ENCODE data around the gene COL1A2. TPM values are rescaled to one million over a fixed set of nuclear protein-coding genes. Genes with fewer than 3 reads are reported as not detected.

The COL1A2 gene
- total RNA-seq, 1 donor, result 4,453 TPM

GRCh38 chr7:94388540-94388939 is 6.2 kb upstream of the COL1A2 start:
- DNase-seq (ENCODE audit: low read depth), result no peak
- H3K4me3 ChIP-seq (ENCODE audit: low read depth, low read length), result no peak overlapping the region
- TF ChIP-seq, protein P1, sequence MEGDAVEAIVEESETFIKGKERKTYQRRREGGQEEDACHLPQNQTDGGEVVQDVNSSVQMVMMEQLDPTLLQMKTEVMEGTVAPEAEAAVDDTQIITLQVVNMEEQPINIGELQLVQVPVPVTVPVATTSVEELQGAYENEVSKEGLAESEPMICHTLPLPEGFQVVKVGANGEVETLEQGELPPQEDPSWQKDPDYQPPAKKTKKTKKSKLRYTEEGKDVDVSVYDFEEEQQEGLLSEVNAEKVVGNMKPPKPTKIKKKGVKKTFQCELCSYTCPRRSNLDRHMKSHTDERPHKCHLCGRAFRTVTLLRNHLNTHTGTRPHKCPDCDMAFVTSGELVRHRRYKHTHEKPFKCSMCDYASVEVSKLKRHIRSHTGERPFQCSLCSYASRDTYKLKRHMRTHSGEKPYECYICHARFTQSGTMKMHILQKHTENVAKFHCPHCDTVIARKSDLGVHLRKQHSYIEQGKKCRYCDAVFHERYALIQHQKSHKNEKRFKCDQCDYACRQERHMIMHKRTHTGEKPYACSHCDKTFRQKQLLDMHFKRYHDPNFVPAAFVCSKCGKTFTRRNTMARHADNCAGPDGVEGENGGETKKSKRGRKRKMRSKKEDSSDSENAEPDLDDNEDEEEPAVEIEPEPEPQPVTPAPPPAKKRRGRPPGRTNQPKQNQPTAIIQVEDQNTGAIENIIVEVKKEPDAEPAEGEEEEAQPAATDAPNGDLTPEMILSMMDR (IDR thresholded peaks at IDR 0.05; ENCODE audit: insufficient read depth, low read length), result no peak

DNA sequence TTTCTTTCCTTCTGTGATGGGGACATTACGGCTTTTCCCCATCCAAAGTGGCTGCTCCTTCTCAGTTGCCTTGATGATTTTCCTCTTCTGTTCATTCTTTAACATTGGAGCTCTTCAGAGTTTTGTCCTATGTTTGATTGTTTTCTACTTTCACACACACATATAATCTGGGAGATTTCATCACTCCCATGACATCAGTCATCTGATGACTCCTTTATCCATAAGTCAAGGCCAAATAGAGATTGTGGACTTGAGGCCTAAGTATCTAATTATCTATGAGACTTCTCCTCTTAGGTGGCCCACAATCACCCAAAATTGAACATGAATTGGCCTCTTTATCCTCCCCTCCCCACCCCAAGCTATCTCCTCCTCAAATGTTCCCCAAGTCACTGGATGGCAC is 5.3 kb upstream of the COL1A2 start:
- DNase-seq (ENCODE audit: low read depth), result peak; percentile 57

DNA sequence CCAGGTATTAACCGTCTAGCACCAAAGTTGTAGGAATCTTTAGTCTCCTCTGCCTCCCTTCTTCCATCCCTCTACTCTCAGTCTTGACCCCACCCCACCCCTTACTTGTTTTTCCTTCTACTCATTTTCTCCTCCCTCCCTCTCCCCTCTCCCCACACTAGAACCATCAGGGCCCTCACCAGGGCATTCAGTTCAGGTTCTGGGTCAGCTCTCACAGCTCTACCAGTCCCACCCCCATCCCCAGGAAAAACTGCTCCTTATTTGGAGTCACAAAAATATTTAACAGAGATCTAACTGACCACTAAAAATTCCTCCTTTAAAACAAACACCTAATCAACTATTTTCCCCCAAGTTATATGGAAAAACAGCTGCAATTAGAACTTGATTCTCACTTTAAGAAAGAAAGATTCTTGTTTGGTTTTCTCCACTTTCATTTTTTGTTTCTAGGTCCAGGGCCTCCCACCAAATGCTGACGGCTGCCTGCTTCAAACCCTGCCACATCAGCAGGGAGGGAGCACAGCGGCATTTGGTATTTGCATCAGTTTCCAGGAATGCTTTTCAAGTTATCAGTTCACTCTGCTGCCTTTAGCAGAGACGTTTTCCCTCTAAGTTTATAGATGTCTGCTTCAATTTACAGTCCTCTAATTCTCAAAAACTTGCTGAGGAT is 2.8 kb upstream of the COL1A2 start:
- peak; percentile 93 for DNase-seq (ENCODE audit: low read depth)
- peak overlapping the region; percentile 47 for H3K4me3 ChIP-seq (ENCODE audit: low read depth, low read length)
- TF ChIP-seq, protein P1 (IDR thresholded peaks at IDR 0.05; ENCODE audit: insufficient read depth, low read length), result no peak

More for the DNA sequence above, 5.3 kb upstream of the COL1A2 start:
- no peak overlapping the region for H3K4me3 ChIP-seq (ENCODE audit: low read depth, low read length)
- TF ChIP-seq, protein P1 (IDR thresholded peaks at IDR 0.05; ENCODE audit: insufficient read depth, low read length), result no peak

GRCh38 chr7:94392393-94392786 is 2.3 kb upstream of the COL1A2 start:
- TF ChIP-seq, protein P1 (IDR thresholded peaks at IDR 0.05; ENCODE audit: insufficient read depth, low read length), result no peak
- DNase-seq (ENCODE audit: low read depth), result peak; percentile 51
- H3K4me3 ChIP-seq (ENCODE audit: low read depth, low read length), result peak overlapping the region; percentile 47

GRCh38 chr7:94393246-94394108 is 1.2 kb upstream of the COL1A2 start:
- H3K4me3 ChIP-seq (ENCODE audit: low read depth, low read length), result peak overlapping the region; percentile 96
- TF ChIP-seq, protein P1 (IDR thresholded peaks at IDR 0.05; ENCODE audit: insufficient read depth, low read length), result no peak
- DNase-seq (ENCODE audit: low read depth), result peak; percentile 69

GRCh38 chr7:94394109-94394436 is 622 bp upstream of the COL1A2 start:
- TF ChIP-seq, protein P1 (IDR thresholded peaks at IDR 0.05; ENCODE audit: insufficient read depth, low read length), result no peak
- H3K4me3 ChIP-seq (ENCODE audit: low read depth, low read length), result peak overlapping the region; percentile 96
- DNase-seq (ENCODE audit: low read depth), result peak; percentile 85
